Hematopoietic multipotent progenitor cell treated with erythropoietin and hydrocortisone succinate and interleukin-3 and kit ligand, for 17 days (in vitro differentiated cells): ENCODE measurements around the gene VAMP2.
"Not testable (repeated sequence)": the region's sequence is repeated elsewhere in the genome, so short reads cannot be mapped to it uniquely, and the experiment has no call there.

Experiments used
- DNase-seq: peaks from one replicate; pipeline ENCODE4 v3.0.0-alpha.2; 2015; ENCODE audit warnings: low spot score

VAMP2 gene

DNA sequence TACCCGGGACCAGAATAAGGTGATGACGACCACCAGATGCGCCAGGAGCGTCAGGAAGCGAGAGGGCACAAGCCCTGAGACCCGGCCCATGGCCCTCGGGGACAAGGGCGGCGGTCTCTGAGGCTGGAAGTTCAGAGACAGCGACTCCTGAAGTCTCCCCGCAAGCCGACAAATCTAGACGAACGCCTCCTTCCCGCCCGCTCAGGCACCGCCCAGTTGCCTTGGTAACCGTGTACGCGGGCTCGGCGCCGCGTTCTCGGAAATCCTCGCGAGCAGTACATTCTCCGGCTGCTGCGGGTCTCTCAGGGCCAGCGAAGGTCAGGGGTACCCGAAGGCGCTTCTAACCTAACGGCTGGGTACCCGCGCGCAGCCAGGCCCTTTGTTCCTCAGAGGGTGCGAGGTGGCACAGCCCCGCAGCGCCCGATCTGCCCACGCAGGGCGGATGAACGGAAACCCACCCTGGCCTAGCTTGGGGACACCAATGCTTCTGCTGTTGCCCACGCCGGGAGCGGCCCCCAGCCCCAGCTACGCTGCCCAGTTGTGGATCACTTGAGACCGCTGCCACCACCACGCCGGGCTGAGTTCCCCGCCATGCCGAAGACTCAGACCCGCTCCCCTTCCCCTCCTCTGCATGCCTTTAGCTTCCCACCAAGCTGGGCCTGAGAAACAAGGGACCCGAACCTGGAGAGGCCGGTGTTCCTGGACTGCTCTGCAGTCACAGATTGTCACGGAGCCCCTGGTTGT, 13.6 kb upstream of the VAMP2 start, which contains the start of gene TMEM107:
Gene TMEM107 (minus strand): TSS at position 184 of the 744 bp plus-strand sequence. CDS start 94 bp downstream, at position 90.
- DNase-seq = peak; percentile 87

GRCh38 chr17:8175795-8176196, 13.0 kb upstream of the VAMP2 start:
- no peak for DNase-seq

- no peak for DNase-seq
Observed at GRCh38 chr17:8173871-8174322, 11.1 kb upstream of the VAMP2 start.

DNA sequence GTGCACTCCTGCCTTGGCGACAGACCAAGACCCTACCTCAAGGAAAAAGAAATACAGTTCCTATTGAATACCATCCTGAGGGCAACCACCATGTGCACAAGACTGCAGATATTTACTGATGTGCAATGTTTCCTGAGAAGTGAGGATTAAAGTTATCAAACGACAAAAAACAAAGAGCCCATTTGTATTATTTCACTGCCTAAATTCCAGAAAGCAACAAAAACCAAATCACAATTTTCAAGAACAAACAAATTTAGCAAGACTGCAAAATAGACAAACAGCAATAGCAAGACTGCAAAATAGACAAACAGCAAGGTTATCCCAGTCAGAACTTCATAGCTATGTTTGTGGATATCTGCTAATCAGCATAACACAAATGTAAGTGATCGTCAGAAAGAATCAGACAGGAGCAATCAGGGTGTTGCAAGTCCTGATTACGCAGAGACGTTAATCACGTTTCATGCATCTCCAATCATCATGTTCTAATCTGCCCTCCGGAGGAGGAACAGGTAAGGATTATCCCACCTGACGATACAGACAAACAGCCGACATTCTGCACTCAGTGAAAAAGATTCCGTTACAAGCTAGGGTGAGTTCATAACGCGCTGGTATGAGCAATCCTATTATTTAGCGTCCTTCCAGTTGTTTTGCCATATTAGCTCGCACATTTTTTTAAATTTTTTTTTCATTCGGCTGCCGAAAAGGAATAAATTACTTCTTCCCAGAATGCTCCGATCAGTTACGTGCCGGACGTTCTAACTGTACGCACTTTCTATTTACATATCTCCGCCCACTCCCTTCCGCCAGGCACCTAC, 10.5 kb upstream of the VAMP2 start:
- DNase-seq = peak; percentile 90

DNA sequence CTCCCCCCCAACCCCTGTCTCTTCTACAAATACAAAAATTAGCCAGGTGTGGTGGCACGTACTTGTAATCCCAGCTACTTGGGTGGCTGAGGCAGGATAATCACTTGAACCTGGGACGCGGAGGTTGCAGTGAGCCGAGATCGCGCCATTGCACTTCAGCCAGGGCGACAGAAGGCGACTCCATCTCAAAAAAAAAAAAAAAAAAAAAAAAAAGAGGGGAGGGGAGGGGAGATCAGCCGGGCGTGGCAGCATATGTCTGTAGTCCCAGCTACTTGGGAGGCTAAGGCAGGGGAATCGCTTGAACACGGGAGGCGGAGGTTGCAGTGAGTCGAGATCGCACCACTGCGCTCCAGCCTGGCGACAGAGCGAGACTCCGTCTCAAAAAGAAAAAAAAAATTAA, 7.4 kb upstream of the VAMP2 start:
- not testable (repeated sequence) for DNase-seq

- no peak for DNase-seq
Observed at GRCh38 chr17:8167526-8167925, 4.8 kb upstream of the VAMP2 start.

DNA sequence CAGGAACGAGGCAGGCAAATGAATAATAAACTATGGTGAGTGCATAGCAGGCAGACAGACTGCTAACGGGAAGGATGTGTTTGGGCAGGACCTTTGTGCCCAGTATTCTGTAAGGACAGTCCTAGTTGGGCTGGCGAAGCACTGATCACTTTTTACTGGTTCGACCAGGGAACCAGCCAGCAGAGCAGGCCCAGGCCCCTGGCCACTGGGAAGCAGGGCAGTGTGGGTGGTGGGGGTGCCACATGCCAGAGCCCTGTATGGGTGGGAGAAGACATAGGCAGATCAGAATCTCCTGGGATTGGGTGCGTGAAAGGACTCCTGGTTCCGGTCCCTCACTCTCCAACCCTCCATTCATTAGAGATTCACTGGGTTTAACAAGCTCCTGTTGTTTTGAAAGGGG, 4.0 kb upstream of the VAMP2 start:
- no peak for DNase-seq

DNA sequence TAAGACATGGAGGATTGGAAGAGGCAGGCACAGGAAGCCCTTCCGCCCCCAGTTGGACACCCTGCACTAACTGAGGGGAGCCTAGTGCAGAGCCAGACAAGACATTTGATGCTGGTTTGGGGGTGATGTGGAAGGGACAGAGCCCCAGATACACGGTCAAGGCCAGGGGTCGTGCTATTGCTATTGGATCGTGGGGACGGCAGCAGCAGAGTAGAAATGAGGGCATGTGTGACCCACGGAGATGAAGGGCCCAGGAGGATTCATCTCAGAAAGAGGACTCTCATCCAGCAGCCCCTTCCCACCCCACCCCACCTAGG, 2.0 kb upstream of the VAMP2 start:
- DNase-seq = no peak

- DNase-seq = peak; percentile 50
Observed at GRCh38 chr17:8163978-8164814, 1.4 kb upstream of the VAMP2 start.

- DNase-seq = no peak
Observed at GRCh38 chr17:8162997-8163977, 539 bp upstream of the VAMP2 start.

DNA sequence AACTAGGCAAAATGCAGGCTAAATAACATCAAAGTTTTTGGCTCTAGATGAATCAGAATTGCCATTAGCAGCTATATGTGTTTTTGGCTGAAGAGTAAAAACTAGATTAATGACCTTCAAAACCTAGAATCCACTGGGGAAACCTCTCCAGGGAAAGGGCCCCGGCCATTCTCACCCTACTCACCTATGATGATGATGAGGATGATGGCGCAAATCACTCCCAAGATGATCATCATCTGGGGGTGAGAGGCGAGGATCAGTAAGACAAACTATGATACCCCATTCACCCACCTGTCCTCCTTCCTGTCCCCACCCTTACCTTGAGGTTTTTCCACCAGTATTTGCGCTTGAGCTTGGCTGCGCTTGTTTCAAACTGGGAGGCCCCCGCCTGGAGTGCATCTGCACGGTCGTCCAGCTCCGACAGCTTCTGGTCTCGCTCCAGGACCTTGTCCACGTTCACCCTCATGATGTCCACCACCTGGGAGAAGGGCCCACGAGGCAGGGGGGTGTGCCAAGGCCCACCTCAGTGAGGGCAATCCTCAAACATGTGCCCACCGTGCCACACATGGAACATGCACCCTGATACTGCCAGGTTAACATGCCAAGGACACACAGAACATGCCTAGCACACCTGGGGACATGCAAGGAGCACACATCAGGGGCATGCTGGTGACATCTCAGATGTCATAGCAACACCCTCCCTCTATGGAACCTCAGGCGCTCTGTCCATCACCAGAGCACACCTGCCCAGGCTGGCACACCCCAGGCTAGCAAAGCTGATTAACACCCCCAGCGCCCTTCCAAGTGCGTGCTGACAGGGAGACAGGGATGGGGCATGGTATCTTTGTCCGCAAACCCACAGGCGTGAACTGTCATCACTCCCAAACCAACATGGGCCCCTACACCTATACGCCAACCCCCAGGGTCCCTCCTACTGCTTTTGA, 1.2 kb downstream of the VAMP2 start:
- peak; percentile 35 for DNase-seq

- no peak for DNase-seq
Observed at GRCh38 chr17:8160741-8161221, 2.0 kb downstream of the VAMP2 start.

GRCh38 chr17:8160224-8160577, 2.5 kb downstream of the VAMP2 start:
- no peak for DNase-seq

GRCh38 chr17:8159459-8160223, 3.1 kb downstream of the VAMP2 start:
- DNase-seq = no peak

GRCh38 chr17:8159032-8159400, 3.7 kb downstream of the VAMP2 start:
- no peak for DNase-seq

- DNase-seq = peak; percentile 94
Observed at GRCh38 chr17:8158267-8159031, 4.3 kb downstream of the VAMP2 start.

DNA sequence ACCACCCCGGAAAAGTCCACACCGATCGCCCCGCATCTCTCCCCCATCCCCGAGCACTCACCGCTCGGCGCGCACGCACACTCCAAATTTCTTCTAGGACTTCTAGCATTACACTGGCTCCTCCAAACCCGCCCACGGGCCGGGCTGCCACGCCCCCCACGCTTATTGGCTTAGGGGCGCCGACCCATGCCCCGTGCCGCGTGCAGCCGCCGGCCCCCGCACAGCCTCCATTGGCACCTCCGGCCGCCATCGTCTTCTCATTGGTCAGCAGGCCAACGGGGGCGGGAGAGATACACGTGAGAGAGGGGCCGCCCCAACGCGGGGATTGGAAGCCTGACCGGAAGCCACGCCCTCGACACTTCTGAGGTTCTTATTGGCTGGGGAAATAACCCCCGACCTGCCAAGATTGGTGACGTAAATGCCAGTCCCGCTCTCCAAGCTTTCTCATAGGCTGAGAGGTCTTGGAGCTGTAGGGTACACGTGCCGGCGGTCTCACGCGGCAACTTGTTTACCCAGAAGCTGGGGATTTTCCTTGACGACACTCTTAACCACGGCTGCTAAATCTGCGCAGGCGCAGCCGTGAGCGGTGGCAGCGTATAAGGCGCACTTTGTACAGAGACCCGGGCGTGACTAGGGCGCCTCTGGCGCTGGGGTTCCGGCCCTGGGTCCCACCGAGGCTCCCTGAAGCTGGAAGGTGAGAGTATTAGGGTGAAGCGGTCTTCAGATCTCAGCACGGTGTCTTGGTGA, 6.3 kb downstream of the VAMP2 start:
- peak; percentile 100 for DNase-seq

GRCh38 chr17:8155996-8156245, 6.8 kb downstream of the VAMP2 start:
- no peak for DNase-seq
